HEK293 (cell line): Measurements from ENCODE around the gene ZFR2.

ENCODE experiments used
- CTCF ChIA-PET: fragments of 350-600 bp; formaldehyde crosslinking; extraction: SDS; loops from one replicate; lab custom pipeline; 2021; ENCODE audit warnings: antibody characterized with exemption; lab: Yijun Ruan, JAX
- POLR2A ChIA-PET: fragments of 300-600 bp; formaldehyde crosslinking; extraction: SDS; loops from one replicate; lab custom pipeline; 2020; ENCODE audit warnings: antibody characterized with exemption, inconsistent platforms; lab: Yijun Ruan, JAX
- H3K27ac ChIP-seq: fragments of 200-500 bp; sonication (Bioruptor generic); 2 replicates; pipeline ENCODE4 v1.5.1; 2014; ENCODE audit warnings: low read depth, low read length, control low read depth, inconsistent platforms; ENCODE audit errors: extremely low read depth
- H3K36me3 ChIP-seq, 2 experiments: fragments of 200-500 bp in 1 of 2; sonication (Bioruptor generic) in 1 of 2; 1 replicate in 1 of 2; 2 replicates in 1 of 2; pipeline ENCODE4 v1.5.1; 2014 to 2017; ENCODE audit warnings: inconsistent platforms in 2 of 2, low read length in 2 of 2; ENCODE audit not compliant: control insufficient read depth in 2 of 2, insufficient read depth in 1 of 2
- H3K4me1 ChIP-seq: fragments of 200-500 bp; sonication (Bioruptor generic); 2 replicates; pipeline ENCODE4 v1.5.1; 2014; ENCODE audit warnings: mild to moderate bottlenecking, low read length, inconsistent platforms; ENCODE audit not compliant: control insufficient read depth, insufficient read depth
- H3K4me3 ChIP-seq: 2 replicates; pipeline ENCODE4 v1.5.1; 2011; ENCODE audit warnings: low read depth, mild to moderate bottlenecking, control low read depth, low read length, moderate library complexity
- H3K9me3 ChIP-seq: fragments of 200-500 bp; sonication (Bioruptor generic); 2 replicates; pipeline ENCODE4 v1.5.1; 2014; ENCODE audit warnings: low read depth, low read length, inconsistent platforms; ENCODE audit not compliant: control insufficient read depth, insufficient read depth
- CTCF ChIP-seq: fragments of 450-650 bp; formaldehyde crosslinking; IDR thresholded peaks from 2 replicates; pipeline ENCODE4 v1.5.1; 2016; ENCODE audit warnings: missing biosample characterization, missing genetic modification characterization
- HOXC10 ChIP-seq: sonication (generic); formaldehyde crosslinking; IDR thresholded peaks from 2 replicates; pipeline ENCODE4 v1.8.1; 2023; ENCODE audit warnings: mild to moderate bottlenecking, missing genetic modification reagents
- IKZF3 ChIP-seq: fragments of 450-650 bp; IDR thresholded peaks from 2 replicates; pipeline ENCODE4 v1.5.0; 2018; ENCODE audit warnings: missing biosample characterization, mild to moderate bottlenecking, missing genetic modification characterization, moderate library complexity
- KLF17 ChIP-seq: fragments of 450-650 bp; formaldehyde crosslinking; IDR thresholded peaks from 2 replicates; pipeline ENCODE4 v1.5.1; 2016; ENCODE audit warnings: missing biosample characterization, missing genetic modification characterization
- PATZ1 ChIP-seq: fragments of 450-650 bp; formaldehyde crosslinking; IDR thresholded peaks from 2 replicates; pipeline ENCODE4 v1.5.1; 2016; ENCODE audit warnings: missing biosample characterization, missing genetic modification characterization
- PRDM10 ChIP-seq: fragments of 450-650 bp; formaldehyde crosslinking; IDR thresholded peaks from 2 replicates; pipeline ENCODE4 v1.5.1; 2016; ENCODE audit warnings: missing biosample characterization, missing genetic modification characterization
- RBAK ChIP-seq: fragments of 450-650 bp; formaldehyde crosslinking; IDR thresholded peaks from 2 replicates; pipeline ENCODE4 v1.5.1; 2016; ENCODE audit warnings: missing biosample characterization, missing genetic modification characterization
- SETDB1 ChIP-seq: IDR thresholded peaks from one replicate; pipeline ENCODE4 v1.6.1; 2017; ENCODE audit warnings: mild to moderate bottlenecking, low read length, moderate library complexity, mixed read lengths; ENCODE audit not compliant: insufficient read length
- SP3 ChIP-seq: fragments of 450-650 bp; formaldehyde crosslinking; IDR thresholded peaks from 2 replicates; pipeline ENCODE4 v1.5.1; 2016; ENCODE audit warnings: missing biosample characterization, missing genetic modification characterization
- ZBTB11 ChIP-seq: fragments of 450-650 bp; formaldehyde crosslinking; conservative IDR thresholded peaks from 2 replicates; pipeline ENCODE4 v1.5.1; 2016; ENCODE audit warnings: low read depth, missing biosample characterization, missing genetic modification characterization
- ZBTB26 ChIP-seq: fragments of 450-650 bp; formaldehyde crosslinking; optimal IDR thresholded peaks from 2 replicates; pipeline ENCODE3; 2016; ENCODE audit warnings: missing biosample characterization, mild to moderate bottlenecking, missing genetic modification characterization
- ZFP41 ChIP-seq: fragments of 450-650 bp; formaldehyde crosslinking; IDR thresholded peaks from 2 replicates; pipeline ENCODE4 v1.5.1; 2016; ENCODE audit warnings: missing biosample characterization, missing genetic modification characterization, borderline replicate concordance
- ZFP69B ChIP-seq: fragments of 450-650 bp; formaldehyde crosslinking; IDR thresholded peaks from 2 replicates; pipeline ENCODE4 v1.5.1; 2016; ENCODE audit warnings: missing biosample characterization, missing genetic modification characterization
- ZNF138 ChIP-seq: fragments of 450-650 bp; formaldehyde crosslinking; IDR thresholded peaks from 2 replicates; pipeline ENCODE4 v1.5.1; 2016; ENCODE audit warnings: missing biosample characterization, missing genetic modification characterization, borderline replicate concordance
- ZNF19 ChIP-seq: fragments of 450-650 bp; formaldehyde crosslinking; IDR thresholded peaks from 2 replicates; pipeline ENCODE4; 2016; ENCODE audit warnings: missing biosample characterization, missing genetic modification characterization, low read depth
- ZNF2 ChIP-seq: fragments of 450-650 bp; formaldehyde crosslinking; IDR thresholded peaks from 2 replicates; pipeline ENCODE4 v1.5.1; 2016; ENCODE audit warnings: missing biosample characterization, missing genetic modification characterization
- ZNF211 ChIP-seq: fragments of 450-650 bp; formaldehyde crosslinking; IDR thresholded peaks from 2 replicates; pipeline ENCODE4 v1.5.1; 2016; ENCODE audit warnings: low read depth, missing biosample characterization, missing genetic modification characterization
- ZNF266 ChIP-seq: fragments of 450-650 bp; formaldehyde crosslinking; IDR thresholded peaks from 2 replicates; pipeline ENCODE4 v1.5.1; 2016; ENCODE audit warnings: missing biosample characterization, missing genetic modification characterization, low read depth
- ZNF350 ChIP-seq: fragments of 450-650 bp; formaldehyde crosslinking; IDR thresholded peaks from 2 replicates; pipeline ENCODE4 v1.5.0; 2017; ENCODE audit warnings: missing biosample characterization, mild to moderate bottlenecking, missing genetic modification characterization
- ZNF416 ChIP-seq: fragments of 450-650 bp; formaldehyde crosslinking; IDR thresholded peaks from 2 replicates; pipeline ENCODE4 v1.5.1; 2016; ENCODE audit warnings: missing biosample characterization, missing genetic modification characterization
- ZNF544 ChIP-seq: fragments of 450-650 bp; formaldehyde crosslinking; IDR thresholded peaks from 2 replicates; pipeline ENCODE4 v1.5.0; 2017; ENCODE audit warnings: missing biosample characterization, missing genetic modification characterization
- ZNF596 ChIP-seq: fragments of 450-650 bp; IDR thresholded peaks from 2 replicates; pipeline ENCODE4 v1.5.0; 2018; ENCODE audit warnings: missing biosample characterization, mild to moderate bottlenecking, missing genetic modification characterization, moderate library complexity
- ZNF629 ChIP-seq: fragments of 450-650 bp; formaldehyde crosslinking; IDR thresholded peaks from 2 replicates; pipeline ENCODE4 v1.5.1; 2017; ENCODE audit warnings: missing biosample characterization, missing genetic modification characterization
- ZNF658 ChIP-seq: fragments of 450-650 bp; formaldehyde crosslinking; IDR thresholded peaks from 2 replicates; pipeline ENCODE4; 2016; ENCODE audit warnings: missing biosample characterization, missing genetic modification characterization
- ZNF843 ChIP-seq: fragments of 450-650 bp; formaldehyde crosslinking; IDR thresholded peaks from 2 replicates; pipeline ENCODE4 v1.5.1; 2016; ENCODE audit warnings: missing biosample characterization, missing genetic modification characterization

The ZFR2 gene

GRCh38 chr19:3849092-3849491 is 19.7 kb downstream of the ZFR2 start (continued):
- TF ChIP-seq ZNF658 (tag by site-specific recombination) (no peak), ZNF416 (tag by site-specific recombination) (no peak), PRDM10 (tag by site-specific recombination) (no peak), RBAK (tag by site-specific recombination) (no peak), ZNF138 (tag by site-specific recombination) (no peak), SETDB1 (no peak), ZFP41 (tag by site-specific recombination) (no peak), HOXC10 (CRISPR knock-in tag) (no peak), ZNF2 (tag by site-specific recombination) (no peak), SP3 (no peak), KLF17 (tag by site-specific recombination) (no peak)

- ChIA-PET CTCF (no interaction called here), POLR2A (no interaction called here)
- H3K4me1 ChIP-seq, result no peaks in the 10 kb centered on the region
- H3K36me3 ChIP-seq, result no peaks in the 10 kb centered on the region
- H3K9me3 ChIP-seq, result no peaks in the 10 kb centered on the region
- H3K27ac ChIP-seq, result no peak overlapping the region
- H3K4me3 ChIP-seq, result no peak overlapping the region
- no peak for TF ChIP-seq ZBTB11 (tag by site-specific recombination)
- TF ChIP-seq ZNF596 (tag by site-specific recombination), result no peak
- TF ChIP-seq IKZF3 (tag by site-specific recombination), result no peak
- TF ChIP-seq ZNF266 (tag by site-specific recombination), result no peak
- no peak for TF ChIP-seq ZNF629 (tag by site-specific recombination)
- no peak for TF ChIP-seq PATZ1 (tag by site-specific recombination)
- TF ChIP-seq ZBTB26 (tag by site-specific recombination), result no peak
- no peak for TF ChIP-seq ZNF544 (tag by site-specific recombination)
- no peak for TF ChIP-seq ZNF19 (tag by site-specific recombination)
- no peak for TF ChIP-seq ZNF350 (tag by site-specific recombination)
- TF ChIP-seq CTCF (tag by site-specific recombination), result no peak
- no peak for TF ChIP-seq ZFP69B (tag by site-specific recombination)
- TF ChIP-seq ZNF211, result no peak
- no peak for TF ChIP-seq ZNF843 (tag by site-specific recombination)
These were observed 24.2 kb downstream of the ZFR2 start for GRCh38 chr19:3844596-3844995.
